ENCODE measurements around the gene DBNDD1.
"Not testable (repeated sequence)": the region's sequence is repeated elsewhere in the genome, so short reads cannot be mapped to it uniquely, and the experiment has no call there.

The DBNDD1 gene

DNA sequence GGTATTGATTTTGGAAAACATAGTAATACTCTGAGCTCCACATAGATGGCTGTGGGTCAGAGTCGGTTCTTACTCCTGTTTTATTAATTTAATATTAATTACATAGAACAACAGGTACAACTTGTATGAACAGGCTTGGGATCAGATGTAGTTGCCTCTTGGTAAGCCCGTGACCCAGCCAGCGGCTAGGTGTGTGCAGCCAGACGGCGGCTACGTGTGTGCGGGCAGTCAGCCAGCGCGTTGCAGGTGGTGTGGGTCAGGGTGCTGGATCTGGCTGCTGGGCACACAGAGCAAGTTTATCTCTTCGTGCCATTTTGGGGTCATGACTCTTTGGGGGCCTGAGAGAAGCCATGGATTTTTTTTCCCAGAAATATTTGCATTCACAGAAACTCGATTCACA is 30.3 kb downstream of the DBNDD1 start:
- DNase-seq (ENCODE audit: low read depth in 2 of 2) = no peak

DNA sequence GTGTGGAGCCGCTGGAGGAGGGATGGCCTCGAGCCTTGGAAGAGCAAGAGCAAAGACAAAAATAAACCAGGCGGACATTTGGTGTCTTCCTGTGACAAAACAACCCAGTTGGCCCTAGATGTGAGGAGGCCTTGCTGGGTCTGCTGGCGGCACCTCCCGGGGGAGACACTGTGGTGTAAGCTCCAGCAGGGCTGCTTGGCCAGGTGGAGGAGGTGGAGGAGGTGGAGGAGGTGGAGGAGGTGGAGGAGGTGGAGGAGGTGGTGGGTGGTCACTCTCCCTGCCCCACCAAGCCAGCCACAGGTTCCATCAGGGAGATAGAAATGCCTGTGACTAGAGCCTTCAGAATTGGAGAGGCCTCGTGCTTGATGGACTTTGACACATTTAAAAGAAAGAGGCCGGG is 32.1 kb downstream of the DBNDD1 start:
- DNase-seq (ENCODE audit: low read depth in 2 of 2) = no peak

DNA sequence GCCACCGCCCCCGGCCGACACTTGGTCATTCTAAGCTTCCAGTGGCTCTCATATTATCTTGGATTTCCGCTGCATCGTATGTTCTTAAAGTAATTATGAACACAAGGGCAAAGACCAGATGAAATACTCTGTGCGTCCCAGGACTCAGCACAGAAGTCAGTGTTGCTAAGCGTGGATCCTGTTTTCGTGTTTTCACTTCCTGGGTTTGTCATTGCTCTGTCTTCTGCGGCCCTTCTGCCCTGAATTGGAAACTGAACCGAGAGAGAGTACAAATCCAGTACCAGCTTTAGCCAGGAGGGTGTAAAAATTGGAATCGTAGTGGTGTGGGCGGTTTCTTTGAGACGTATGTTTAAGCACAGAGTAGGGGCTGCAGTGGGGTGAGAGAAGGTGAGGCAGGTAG is 32.7 kb downstream of the DBNDD1 start:
- no peak for DNase-seq (ENCODE audit: low read depth in 2 of 2)

DNA sequence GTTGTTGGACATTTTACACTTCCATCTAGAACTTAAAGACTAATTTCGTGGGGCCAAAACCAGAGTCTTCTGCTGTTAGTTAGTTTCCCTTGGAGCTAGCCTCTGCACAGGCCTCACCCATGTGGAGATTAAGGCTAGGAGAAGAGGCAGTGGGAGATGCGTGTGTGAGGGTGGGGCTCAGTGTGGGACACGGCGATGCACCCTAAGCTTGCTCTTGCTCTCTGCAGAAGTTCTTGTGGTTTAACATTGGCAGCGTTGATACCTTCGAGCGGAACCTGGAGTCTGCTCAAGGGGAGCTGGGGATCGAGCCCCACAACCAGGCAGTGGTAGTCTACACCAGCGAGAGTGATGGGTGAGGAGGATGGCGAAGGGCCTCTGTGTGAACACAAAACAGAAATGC is 34.0 kb downstream of the DBNDD1 start:
- DNase-seq (ENCODE audit: low read depth in 2 of 2) = no peak

GRCh38 chr16:89984216-89984615 is 35.0 kb downstream of the DBNDD1 start:
- DNase-seq (ENCODE audit: low read depth in 2 of 2) = no peak

DNA sequence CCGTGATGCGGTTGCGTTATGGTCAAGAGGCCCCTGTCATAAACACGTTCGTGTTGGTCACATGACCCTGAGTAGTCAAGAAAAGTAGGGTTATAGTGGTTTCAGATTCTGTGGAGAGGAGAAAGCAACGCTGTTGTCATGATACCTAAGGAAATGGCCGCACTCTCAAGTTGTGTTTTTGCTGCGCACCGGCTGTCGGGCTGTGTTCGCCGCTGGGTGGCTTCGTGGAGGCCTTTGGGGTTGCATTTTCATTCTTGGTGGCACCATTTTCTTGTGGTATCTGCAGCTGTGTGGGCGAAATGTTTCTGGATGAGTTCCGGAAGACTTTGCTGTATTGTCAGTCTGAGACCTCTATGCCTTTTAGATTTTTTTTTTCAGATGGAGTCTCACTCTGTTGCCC is 35.7 kb downstream of the DBNDD1 start:
- DNase-seq (ENCODE audit: low read depth in 2 of 2) = no peak

DNA sequence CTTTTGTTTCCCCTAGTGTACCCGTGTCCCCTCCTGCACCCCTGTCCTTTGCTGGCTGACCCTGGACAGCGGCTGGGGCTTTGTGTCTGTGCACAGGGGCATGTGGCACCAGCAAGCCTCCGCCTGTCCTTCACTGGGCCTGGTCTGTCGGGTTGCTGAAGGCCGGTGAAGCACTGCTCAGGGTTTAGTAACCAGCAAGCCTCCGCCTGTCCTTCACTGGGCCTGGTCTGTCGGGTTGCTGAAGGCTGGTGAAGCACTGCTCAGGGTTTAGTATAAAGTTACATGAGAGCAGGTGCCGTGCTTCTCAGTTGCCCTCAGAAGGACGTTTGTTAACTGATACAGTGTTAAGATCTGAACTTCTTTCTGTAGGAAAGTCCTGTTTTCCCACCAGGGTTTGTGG is 36.9 kb downstream of the DBNDD1 start:
- DNase-seq (ENCODE audit: low read depth in 2 of 2) = no peak

- DNase-seq (ENCODE audit: low read depth in 2 of 2) = peak in 1 of 2 donors; percentile 23
Measured at GRCh38 chr16:89981414-89981813, 37.8 kb downstream of the DBNDD1 start.

GRCh38 chr16:89974870-89975269 is 44.4 kb downstream of the DBNDD1 start:
- DNase-seq (ENCODE audit: low read depth in 2 of 2) = no peak

GRCh38 chr16:89973654-89974335 is 45.5 kb downstream of the DBNDD1 start:
- no peak for DNase-seq (ENCODE audit: low read depth in 2 of 2)

DNA sequence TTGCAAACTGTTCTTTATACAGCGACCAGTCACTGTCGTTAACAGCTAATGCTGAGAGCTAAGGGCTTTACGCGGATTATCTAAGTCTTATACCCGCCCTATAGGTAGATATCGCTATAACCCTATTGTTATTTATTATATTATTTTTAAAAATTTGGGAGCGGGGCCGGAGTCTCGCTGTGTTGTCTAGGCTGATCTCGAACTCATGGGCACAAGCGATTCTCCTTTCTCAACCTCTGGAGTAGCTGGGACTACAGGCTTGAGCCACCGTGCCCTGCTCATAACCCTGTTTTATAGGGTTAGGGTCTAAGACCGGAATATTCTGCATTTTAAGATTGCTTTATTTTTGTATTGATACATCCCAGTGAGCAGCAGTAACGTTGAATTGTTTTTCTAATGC is 46.0 kb downstream of the DBNDD1 start:
- no peak for DNase-seq (ENCODE audit: low read depth in 2 of 2)

- DNase-seq (ENCODE audit: low read depth in 2 of 2) = peak; percentile 81 to 83
Measured at GRCh38 chr16:89972244-89973234, 46.7 kb downstream of the DBNDD1 start.

GRCh38 chr16:89971495-89972243 is 47.6 kb downstream of the DBNDD1 start:
- DNase-seq (ENCODE audit: low read depth in 2 of 2) = no peak

- DNase-seq (ENCODE audit: low read depth in 2 of 2) = no peak
Measured at GRCh38 chr16:89969741-89970410, 49.4 kb downstream of the DBNDD1 start.

DNA sequence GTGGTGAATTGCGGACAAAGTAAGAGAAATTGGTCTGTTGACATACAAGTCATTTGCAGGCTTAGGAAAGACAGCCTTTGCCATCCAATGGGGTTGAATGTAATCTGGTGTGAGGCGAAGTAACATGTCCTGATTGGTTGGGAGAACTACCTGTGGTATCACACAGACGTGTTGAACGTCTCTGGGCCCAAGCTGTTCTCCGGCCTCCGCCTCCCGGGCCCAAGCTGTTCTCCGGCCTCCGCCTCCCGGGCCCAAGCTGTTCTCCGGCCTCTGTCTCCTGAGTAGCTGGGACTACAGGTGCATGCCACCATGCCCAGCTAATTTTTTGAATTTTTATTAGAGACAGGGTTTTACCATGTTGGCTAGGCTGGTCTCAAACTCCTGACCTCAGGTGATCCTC is 51.2 kb downstream of the DBNDD1 start:
- DNase-seq (ENCODE audit: low read depth in 2 of 2) = not testable (repeated sequence)

DNA sequence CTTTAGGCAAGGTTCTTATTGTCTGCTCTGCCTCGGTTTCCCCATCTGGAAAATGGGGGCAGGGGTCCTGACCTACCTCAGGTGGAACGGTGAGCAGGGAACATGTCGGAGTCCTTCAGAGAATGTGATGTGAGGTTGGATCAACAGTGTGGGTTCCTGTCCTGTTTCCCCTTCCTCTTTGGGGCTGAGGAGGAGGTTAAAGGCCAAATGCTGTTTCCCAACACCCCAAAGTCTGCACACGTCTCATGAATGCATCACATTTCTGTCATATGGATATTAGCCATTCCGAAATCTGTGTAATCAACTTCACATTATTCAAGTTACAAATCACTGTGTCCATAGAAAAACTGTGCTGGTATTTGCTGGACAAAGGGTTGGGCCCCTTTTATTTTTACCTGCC is 51.8 kb downstream of the DBNDD1 start:
- not testable (repeated sequence) for DNase-seq (ENCODE audit: low read depth in 2 of 2)

DNA sequence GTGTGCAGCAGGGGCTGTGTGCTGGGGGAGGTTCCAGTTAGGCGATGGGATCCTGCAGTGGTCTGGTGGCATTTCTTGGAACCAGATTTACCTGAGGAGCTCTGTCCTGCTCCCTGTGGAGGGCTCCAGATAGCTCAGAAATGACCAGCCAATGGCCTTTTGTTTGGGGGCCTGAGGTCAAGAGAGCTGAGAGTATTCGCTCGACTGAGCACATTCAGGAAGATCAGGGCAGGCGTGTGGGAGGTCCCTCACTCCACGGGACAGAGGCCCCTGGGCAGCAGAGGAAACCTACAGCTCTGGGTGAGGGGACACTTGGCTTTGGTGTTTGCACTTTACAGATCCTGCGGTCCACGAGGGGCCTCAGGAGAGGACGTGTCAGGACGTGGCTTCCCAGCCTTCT is 52.5 kb downstream of the DBNDD1 start:
- DNase-seq (ENCODE audit: low read depth in 2 of 2) = no peak

GRCh38 chr16:89965447-89966225 is 53.6 kb downstream of the DBNDD1 start:
- DNase-seq (ENCODE audit: low read depth in 2 of 2) = no peak

DNA sequence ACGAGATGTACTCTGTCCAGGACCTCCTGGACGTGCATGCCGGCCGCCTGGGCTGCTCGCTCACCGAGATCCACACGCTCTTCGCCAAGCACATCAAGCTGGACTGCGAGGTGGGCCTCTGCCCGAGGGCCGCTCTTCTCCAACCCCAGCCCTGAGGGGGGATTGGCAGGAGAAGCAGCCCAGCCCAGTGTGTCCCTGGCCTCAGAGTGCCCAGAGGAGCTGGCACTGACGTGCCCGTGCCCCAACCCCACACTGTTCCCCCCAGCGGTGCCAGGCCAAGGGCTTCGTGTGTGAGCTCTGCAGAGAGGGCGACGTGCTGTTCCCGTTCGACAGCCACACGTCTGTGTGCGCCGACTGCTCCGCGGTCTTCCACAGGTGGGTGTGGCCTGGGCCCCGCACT is 55.1 kb downstream of the DBNDD1 start:
- no peak for DNase-seq (ENCODE audit: low read depth in 2 of 2)

GRCh38 chr16:89962754-89963498 is 56.3 kb downstream of the DBNDD1 start:
- no peak for DNase-seq (ENCODE audit: low read depth in 2 of 2)
